ENCODE data around the gene NSF.
"Not testable (repeated sequence)": the region's sequence is repeated elsewhere in the genome, so short reads cannot be mapped to it uniquely, and the experiment has no call there.

Gene NSF

DNA sequence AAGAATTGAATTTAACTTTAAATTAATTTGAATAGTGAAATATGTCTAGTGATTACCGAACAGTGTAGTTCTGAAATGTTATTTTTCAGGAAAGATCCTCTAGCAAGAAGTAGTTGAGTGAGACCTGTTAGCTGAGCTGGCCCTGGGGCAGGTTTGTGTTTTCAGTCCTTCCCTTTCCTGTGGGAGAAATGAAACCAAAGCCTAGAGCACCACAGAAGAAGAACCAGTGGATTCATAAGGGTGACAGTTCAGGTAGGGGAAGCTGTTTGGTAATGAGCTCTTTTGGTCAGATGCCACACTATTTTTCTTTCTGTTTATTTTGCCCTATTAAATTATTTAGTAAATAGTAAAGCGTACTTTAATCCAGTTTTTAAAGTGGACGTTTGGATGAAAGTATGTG, 26.7 kb downstream of the NSF start:
- not testable (repeated sequence) for H3K18ac ChIP-seq (ENCODE audit: low read depth in 1 of 2, low read length in 2 of 2); H3K9me3 ChIP-seq (ENCODE audit: control insufficient read depth, low read length); H3K4me3 ChIP-seq (ENCODE audit: insufficient read depth in 1 of 2, low read depth in 1 of 2, low read length in 2 of 2); H4K91ac ChIP-seq (ENCODE audit: low read length); H3K27me3 ChIP-seq (ENCODE audit: control insufficient read depth in 1 of 2, insufficient read depth in 1 of 2, low read length in 2 of 2); DNase-seq; H3K27ac ChIP-seq (ENCODE audit: low read length, poor library complexity, severe bottlenecking); H3K23ac ChIP-seq (ENCODE audit: low read length in 2 of 2); H2BK12ac ChIP-seq (ENCODE audit: low read length in 2 of 2); H3K14ac ChIP-seq (ENCODE audit: low read length in 2 of 2); H3K4ac ChIP-seq (ENCODE audit: low read depth in 1 of 2, low read length in 2 of 2); H2AK5ac ChIP-seq (ENCODE audit: low read length, severe bottlenecking); H2BK5ac ChIP-seq (ENCODE audit: low read depth, low read length, poor library complexity, severe bottlenecking); H2AFZ ChIP-seq (ENCODE audit: low read depth, low read length); H3K4me1 ChIP-seq (ENCODE audit: control insufficient read depth, insufficient read depth, low read depth, low read length); H2BK15ac ChIP-seq (ENCODE audit: low read depth, poor library complexity, severe bottlenecking); H3K79me1 ChIP-seq (replicated peaks; ENCODE audit: low read length, poor library complexity, severe bottlenecking); H3K4me2 ChIP-seq (ENCODE audit: low read length, poor library complexity, severe bottlenecking); H2BK120ac ChIP-seq (ENCODE audit: low read depth, low read length); H4K8ac ChIP-seq (ENCODE audit: low read length); H3K36me3 ChIP-seq (ENCODE audit: control insufficient read depth in 1 of 2, insufficient read depth in 2 of 2, low read depth in 1 of 2, low read length in 2 of 2); H3K9ac ChIP-seq (ENCODE audit: low read length)
- no CpG with 5 or more reads among the region's 3 CpGs for WGBS

DNA sequence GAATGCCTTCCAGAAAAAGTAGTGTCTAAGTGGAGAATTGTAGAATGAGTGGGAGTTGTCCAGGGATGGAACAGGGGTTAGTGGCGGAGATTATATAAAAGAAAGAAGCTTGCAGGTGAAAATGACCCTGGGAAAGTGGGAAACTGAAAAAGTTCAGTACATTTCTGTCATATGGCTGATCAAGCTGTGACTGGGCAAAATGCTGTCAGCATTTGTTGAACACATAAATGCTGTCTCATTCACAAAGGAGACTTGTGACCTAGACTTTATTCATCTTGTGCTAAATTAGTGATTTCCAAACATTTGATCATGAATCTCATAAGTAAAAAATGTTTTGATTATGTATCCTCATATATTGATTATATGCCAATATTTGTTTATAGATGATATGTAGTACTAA, 28.5 kb downstream of the NSF start:
- not testable (repeated sequence) for H3K27me3 ChIP-seq (ENCODE audit: control insufficient read depth in 1 of 2, insufficient read depth in 1 of 2, low read length in 2 of 2); H3K9ac ChIP-seq (ENCODE audit: low read length); H2BK15ac ChIP-seq (ENCODE audit: low read depth, poor library complexity, severe bottlenecking); H4K91ac ChIP-seq (ENCODE audit: low read length); H3K4me1 ChIP-seq (ENCODE audit: control insufficient read depth, insufficient read depth, low read depth, low read length); H2AFZ ChIP-seq (ENCODE audit: low read depth, low read length); H3K14ac ChIP-seq (ENCODE audit: low read length in 2 of 2); H2BK120ac ChIP-seq (ENCODE audit: low read depth, low read length); H3K4ac ChIP-seq (ENCODE audit: low read depth in 1 of 2, low read length in 2 of 2); H3K79me1 ChIP-seq (replicated peaks; ENCODE audit: low read length, poor library complexity, severe bottlenecking); H2BK12ac ChIP-seq (ENCODE audit: low read length in 2 of 2); H3K4me3 ChIP-seq (ENCODE audit: insufficient read depth in 1 of 2, low read depth in 1 of 2, low read length in 2 of 2); H3K18ac ChIP-seq (ENCODE audit: low read depth in 1 of 2, low read length in 2 of 2); H2BK5ac ChIP-seq (ENCODE audit: low read depth, low read length, poor library complexity, severe bottlenecking); H4K8ac ChIP-seq (ENCODE audit: low read length); H3K27ac ChIP-seq (ENCODE audit: low read length, poor library complexity, severe bottlenecking); DNase-seq; H2AK5ac ChIP-seq (ENCODE audit: low read length, severe bottlenecking); H3K9me3 ChIP-seq (ENCODE audit: control insufficient read depth, low read length); H3K23ac ChIP-seq (ENCODE audit: low read length in 2 of 2); H3K4me2 ChIP-seq (ENCODE audit: low read length, poor library complexity, severe bottlenecking); H3K36me3 ChIP-seq (ENCODE audit: control insufficient read depth in 1 of 2, insufficient read depth in 2 of 2, low read depth in 1 of 2, low read length in 2 of 2)
- WGBS = no CpG with 5 or more reads among the region's 1 CpG

DNA sequence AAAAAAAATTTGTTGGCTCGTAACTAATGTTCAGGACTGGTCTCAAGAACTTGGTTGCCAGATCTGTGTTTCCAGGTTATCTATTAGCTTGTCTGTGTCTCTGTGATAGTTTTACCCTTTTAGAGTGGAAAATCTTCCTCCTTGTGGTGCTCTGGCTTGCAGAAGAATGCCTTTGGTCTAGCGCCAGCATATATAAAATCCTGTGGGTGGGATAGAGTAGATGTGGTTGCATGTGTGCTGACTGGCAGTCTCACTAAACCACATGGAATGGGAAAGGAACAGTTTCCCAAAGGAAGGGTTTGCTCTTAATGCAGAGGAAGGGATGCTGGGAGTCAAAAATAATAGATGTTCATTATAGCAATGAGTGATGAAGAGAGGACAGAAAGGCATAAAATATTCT, 33.3 kb downstream of the NSF start:
- H3K79me1 ChIP-seq (replicated peaks; ENCODE audit: low read length, poor library complexity, severe bottlenecking); H3K4ac ChIP-seq (ENCODE audit: low read depth in 1 of 2, low read length in 2 of 2); H2AFZ ChIP-seq (ENCODE audit: low read depth, low read length); H3K18ac ChIP-seq (ENCODE audit: low read depth in 1 of 2, low read length in 2 of 2); H4K91ac ChIP-seq (ENCODE audit: low read length); H2BK5ac ChIP-seq (ENCODE audit: low read depth, low read length, poor library complexity, severe bottlenecking); H2BK12ac ChIP-seq (ENCODE audit: low read length in 2 of 2); H3K27me3 ChIP-seq (ENCODE audit: control insufficient read depth in 1 of 2, insufficient read depth in 1 of 2, low read length in 2 of 2); H2AK5ac ChIP-seq (ENCODE audit: low read length, severe bottlenecking); H3K4me2 ChIP-seq (ENCODE audit: low read length, poor library complexity, severe bottlenecking); H3K14ac ChIP-seq (ENCODE audit: low read length in 2 of 2); H2BK15ac ChIP-seq (ENCODE audit: low read depth, poor library complexity, severe bottlenecking); H3K23ac ChIP-seq (ENCODE audit: low read length in 2 of 2); H3K4me3 ChIP-seq (ENCODE audit: insufficient read depth in 1 of 2, low read depth in 1 of 2, low read length in 2 of 2); H3K9me3 ChIP-seq (ENCODE audit: control insufficient read depth, low read length); DNase-seq; H3K27ac ChIP-seq (ENCODE audit: low read length, poor library complexity, severe bottlenecking); H2BK120ac ChIP-seq (ENCODE audit: low read depth, low read length); H3K9ac ChIP-seq (ENCODE audit: low read length); H3K4me1 ChIP-seq (ENCODE audit: control insufficient read depth, insufficient read depth, low read depth, low read length); H4K8ac ChIP-seq (ENCODE audit: low read length); H3K36me3 ChIP-seq (ENCODE audit: control insufficient read depth in 1 of 2, insufficient read depth in 2 of 2, low read depth in 1 of 2, low read length in 2 of 2): not testable (repeated sequence)
- WGBS = no CpG with 5 or more reads among the region's 2 CpGs

DNA sequence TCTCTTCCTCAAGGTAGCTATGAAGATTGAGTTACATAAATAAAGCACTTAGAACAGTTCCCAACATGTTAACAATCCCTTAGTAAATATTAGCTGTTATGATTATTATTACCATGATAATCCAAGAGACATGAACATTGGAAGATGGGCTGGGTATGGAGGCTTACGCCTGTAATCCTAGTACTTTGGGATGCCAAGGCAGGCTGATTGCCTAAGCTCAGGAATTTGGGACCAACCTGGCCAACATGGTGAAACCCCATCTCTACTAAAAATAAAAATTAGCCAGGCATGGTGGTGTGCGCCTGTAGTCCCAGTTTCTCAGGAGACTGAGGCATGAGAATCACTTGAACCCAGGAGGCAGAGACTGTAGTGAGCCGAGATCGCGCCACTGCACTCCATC, 34.3 kb downstream of the NSF start:
- H4K91ac ChIP-seq (ENCODE audit: low read length); H2AK5ac ChIP-seq (ENCODE audit: low read length, severe bottlenecking); H2AFZ ChIP-seq (ENCODE audit: low read depth, low read length); H3K9ac ChIP-seq (ENCODE audit: low read length); H3K14ac ChIP-seq (ENCODE audit: low read length in 2 of 2); H2BK12ac ChIP-seq (ENCODE audit: low read length in 2 of 2); H3K4me2 ChIP-seq (ENCODE audit: low read length, poor library complexity, severe bottlenecking); H3K4ac ChIP-seq (ENCODE audit: low read depth in 1 of 2, low read length in 2 of 2); DNase-seq; H3K9me3 ChIP-seq (ENCODE audit: control insufficient read depth, low read length); H3K27me3 ChIP-seq (ENCODE audit: control insufficient read depth in 1 of 2, insufficient read depth in 1 of 2, low read length in 2 of 2); H3K27ac ChIP-seq (ENCODE audit: low read length, poor library complexity, severe bottlenecking); H3K23ac ChIP-seq (ENCODE audit: low read length in 2 of 2); H3K79me1 ChIP-seq (replicated peaks; ENCODE audit: low read length, poor library complexity, severe bottlenecking); H2BK5ac ChIP-seq (ENCODE audit: low read depth, low read length, poor library complexity, severe bottlenecking); H3K4me3 ChIP-seq (ENCODE audit: insufficient read depth in 1 of 2, low read depth in 1 of 2, low read length in 2 of 2); H3K36me3 ChIP-seq (ENCODE audit: control insufficient read depth in 1 of 2, insufficient read depth in 2 of 2, low read depth in 1 of 2, low read length in 2 of 2); H2BK120ac ChIP-seq (ENCODE audit: low read depth, low read length); H2BK15ac ChIP-seq (ENCODE audit: low read depth, poor library complexity, severe bottlenecking); H3K4me1 ChIP-seq (ENCODE audit: control insufficient read depth, insufficient read depth, low read depth, low read length); H4K8ac ChIP-seq (ENCODE audit: low read length); H3K18ac ChIP-seq (ENCODE audit: low read depth in 1 of 2, low read length in 2 of 2): not testable (repeated sequence)
- no CpG with 5 or more reads among the region's 5 CpGs for WGBS

All from mesenchymal stem cell (in vitro differentiated cells and primary cell).